BJ (cell line): ENCODE results near the gene CNPY4. TPM values are rescaled to one million over a fixed set of nuclear protein-coding genes. Genes with fewer than 3 reads are reported as not detected.

Experiments
- CTCF ChIA-PET: fragments of 350-600 bp; formaldehyde crosslinking; extraction: SDS; loops from one replicate; lab custom pipeline; 2021; ENCODE audit warnings: antibody characterized with exemption, inconsistent platforms; lab: Yijun Ruan, JAX
- POLR2A ChIA-PET: fragments of 300-600 bp; sonication (Branson Sonifier 250); formaldehyde crosslinking; extraction: SDS; loops from one replicate; lab custom pipeline; 2021; ENCODE audit warnings: antibody characterized with exemption; lab: Charles Lee
- DNase-seq: peaks from one replicate; pipeline ENCODE4 v3.0.0-alpha.2; 2011; ENCODE audit warnings: low read depth
- H3K27me3 ChIP-seq: 2 replicates; pipeline ENCODE4 v1.6.0; 2011; ENCODE audit warnings: low read length; ENCODE audit not compliant: control insufficient read depth, insufficient read depth
- H3K36me3 ChIP-seq: 2 replicates; pipeline ENCODE4 v1.5.1; 2011; ENCODE audit warnings: low read length; ENCODE audit not compliant: control insufficient read depth, insufficient read depth
- H3K4me3 ChIP-seq: 2 replicates; pipeline ENCODE4 v1.5.1; 2011; ENCODE audit warnings: low read depth, mild to moderate bottlenecking, control low read depth, low read length
- polyA plus RNA-seq: library from polyadenylated mRNA; depleted of rRNA; stranded (reverse); fragments of >200 nt; gene quantifications from 2 replicates; pipeline ENCODE4 v1.2.3, GENCODE V29; 2011
- TF ChIP-seq, protein P1 (sequence below): IDR thresholded peaks from 2 replicates; pipeline ENCODE4 v1.5.1; 2011; ENCODE audit warnings: low read depth, mild to moderate bottlenecking, control low read depth, inconsistent platforms, low read length, moderate library complexity; ENCODE audit not compliant: insufficient read depth

The CNPY4 gene
- polyA plus RNA-seq, 1 experiment, result 20.9 TPM

GRCh38 chr7:100148225-100148558 lies 28.8 kb downstream of the CNPY4 start:
- H3K4me3 ChIP-seq, result peak overlapping the region; percentile 26
- no peaks in the 10 kb centered on the region; the same call in 1 of the 2 replicates for H3K36me3 ChIP-seq
- TF ChIP-seq, protein P1, sequence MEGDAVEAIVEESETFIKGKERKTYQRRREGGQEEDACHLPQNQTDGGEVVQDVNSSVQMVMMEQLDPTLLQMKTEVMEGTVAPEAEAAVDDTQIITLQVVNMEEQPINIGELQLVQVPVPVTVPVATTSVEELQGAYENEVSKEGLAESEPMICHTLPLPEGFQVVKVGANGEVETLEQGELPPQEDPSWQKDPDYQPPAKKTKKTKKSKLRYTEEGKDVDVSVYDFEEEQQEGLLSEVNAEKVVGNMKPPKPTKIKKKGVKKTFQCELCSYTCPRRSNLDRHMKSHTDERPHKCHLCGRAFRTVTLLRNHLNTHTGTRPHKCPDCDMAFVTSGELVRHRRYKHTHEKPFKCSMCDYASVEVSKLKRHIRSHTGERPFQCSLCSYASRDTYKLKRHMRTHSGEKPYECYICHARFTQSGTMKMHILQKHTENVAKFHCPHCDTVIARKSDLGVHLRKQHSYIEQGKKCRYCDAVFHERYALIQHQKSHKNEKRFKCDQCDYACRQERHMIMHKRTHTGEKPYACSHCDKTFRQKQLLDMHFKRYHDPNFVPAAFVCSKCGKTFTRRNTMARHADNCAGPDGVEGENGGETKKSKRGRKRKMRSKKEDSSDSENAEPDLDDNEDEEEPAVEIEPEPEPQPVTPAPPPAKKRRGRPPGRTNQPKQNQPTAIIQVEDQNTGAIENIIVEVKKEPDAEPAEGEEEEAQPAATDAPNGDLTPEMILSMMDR, result no peak
- H3K27me3 ChIP-seq, result no peaks in the 10 kb centered on the region
- ChIA-PET CTCF (interaction anchor here (0.6 to 5.6 kb wide), 6 partner anchors 9 to 201 kb away, joined by 3 to 38 read pairs (median 4); no protein-coding TSS in a partner anchor), POLR2A (interaction anchor here (0.6 kb wide), 1 partner anchor 299 kb away, joined by 10 read pairs; no protein-coding TSS in a partner anchor)
- DNase-seq, result no peak

DNA sequence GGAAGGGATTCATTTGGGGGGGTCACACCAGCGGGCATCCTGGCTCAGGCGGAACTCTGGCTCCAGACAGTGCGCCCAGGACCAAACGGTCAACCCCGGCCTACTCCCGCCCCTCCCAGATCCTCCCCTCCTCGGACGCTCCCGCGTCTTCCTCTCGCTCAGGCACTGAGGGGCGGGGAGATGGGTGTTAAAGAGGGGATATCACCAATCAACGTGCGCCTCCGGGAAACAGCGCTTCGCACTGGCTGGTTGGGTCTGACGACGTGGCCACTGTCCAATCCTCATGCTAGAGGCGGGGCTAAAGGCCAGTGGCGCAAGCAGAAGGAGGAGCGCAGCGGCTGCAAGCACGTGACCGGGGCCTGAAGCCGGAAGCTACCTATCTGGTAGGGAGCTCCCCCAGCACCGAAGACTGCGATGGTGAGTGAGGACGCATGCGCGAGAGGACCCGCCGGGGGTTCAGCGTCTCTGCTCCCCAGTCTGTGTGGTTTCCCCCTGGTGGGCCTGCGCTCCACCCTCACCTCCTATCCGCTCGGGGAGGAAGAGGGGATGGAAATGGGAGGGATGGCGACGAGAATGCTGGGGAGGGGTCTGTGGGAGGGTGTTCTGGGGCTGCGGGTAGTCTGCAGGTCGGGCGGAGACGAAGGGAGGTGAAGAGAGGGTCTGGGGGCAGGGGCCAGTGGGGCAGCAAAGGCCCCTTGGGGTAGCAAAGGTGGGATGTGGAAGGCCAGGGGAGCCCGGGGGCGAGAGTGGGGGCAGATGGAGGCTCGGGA lies 29.3 kb downstream of the CNPY4 start, which contains the start of gene LAMTOR4:
Gene LAMTOR4 (plus strand): TSS at position 360 of the 770 bp plus-strand sequence. CDS start 55 bp downstream, at position 415.
- TF ChIP-seq, protein P1, result no peak
- DNase-seq, result peak; percentile 98
- ChIA-PET CTCF (interaction anchor here (0.6 to 5.6 kb wide), 5 partner anchors 8 to 201 kb away, joined by 3 to 38 read pairs (median 5); no protein-coding TSS in a partner anchor), POLR2A (interaction anchor here (0.6 kb wide), 2 partner anchors 9 to 22 kb away, joined by 3 to 4 read pairs; partner anchors contain the start of genes MBLAC1 and TRAPPC14)
- Histone ChIP-seq H3K36me3 (no peaks in the 10 kb centered on the region; the same call in 1 of the 2 replicates), H3K27me3 (no peaks in the 10 kb centered on the region), H3K4me3 (peak within 1 kb of the TSS; percentile 67)

DNA sequence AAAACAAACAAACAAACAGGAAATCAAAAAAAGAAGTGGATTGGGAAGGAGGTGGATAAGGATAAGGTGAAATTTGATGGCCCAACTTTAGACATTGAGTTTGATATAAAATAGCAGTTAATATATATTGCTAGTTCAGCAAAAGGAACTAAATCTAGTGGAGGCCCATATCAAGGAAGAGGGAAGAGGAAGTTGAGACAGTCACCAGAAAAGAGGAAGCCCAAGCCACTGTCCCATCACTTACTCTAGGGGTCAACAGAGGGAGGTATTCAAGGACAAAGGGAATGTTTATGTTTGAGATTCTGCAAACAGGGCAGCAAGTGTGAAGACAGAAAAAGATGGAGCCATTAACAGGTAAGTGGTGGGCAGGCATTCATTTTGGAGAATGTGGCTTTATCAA lies 33.0 kb downstream of the CNPY4 start:
- Histone ChIP-seq H3K36me3 (peaks cover 11% of the 10 kb centered on the region), H3K4me3 (no peak overlapping the region), H3K27me3 (no peaks in the 10 kb centered on the region)
- ChIA-PET CTCF (no interaction called here), POLR2A (no interaction called here)
- TF ChIP-seq, protein P1, result no peak
- DNase-seq, result no peak

- TF ChIP-seq, protein P1, result no peak
- peaks cover 11% of the 10 kb centered on the region for H3K36me3 ChIP-seq
- H3K27me3 ChIP-seq, result no peaks in the 10 kb centered on the region
- no peak for DNase-seq
- ChIA-PET CTCF (no interaction called here), POLR2A (no interaction called here)
- no peak overlapping the region for H3K4me3 ChIP-seq
These were observed 33.7 kb downstream of the CNPY4 start for GRCh38 chr7:100152937-100153666.
